GM19397 (cell line): ENCODE data around the gene POLN.

Experiments
- ATAC-seq: cut with Tn5 transposase; IDR thresholded peaks from one replicate; pipeline ENCODE4 v1.9.1; 2021; ENCODE audit warnings: mild to moderate bottlenecking, moderate library complexity; ENCODE audit not compliant: unreplicated experiment

POLN gene

DNA sequence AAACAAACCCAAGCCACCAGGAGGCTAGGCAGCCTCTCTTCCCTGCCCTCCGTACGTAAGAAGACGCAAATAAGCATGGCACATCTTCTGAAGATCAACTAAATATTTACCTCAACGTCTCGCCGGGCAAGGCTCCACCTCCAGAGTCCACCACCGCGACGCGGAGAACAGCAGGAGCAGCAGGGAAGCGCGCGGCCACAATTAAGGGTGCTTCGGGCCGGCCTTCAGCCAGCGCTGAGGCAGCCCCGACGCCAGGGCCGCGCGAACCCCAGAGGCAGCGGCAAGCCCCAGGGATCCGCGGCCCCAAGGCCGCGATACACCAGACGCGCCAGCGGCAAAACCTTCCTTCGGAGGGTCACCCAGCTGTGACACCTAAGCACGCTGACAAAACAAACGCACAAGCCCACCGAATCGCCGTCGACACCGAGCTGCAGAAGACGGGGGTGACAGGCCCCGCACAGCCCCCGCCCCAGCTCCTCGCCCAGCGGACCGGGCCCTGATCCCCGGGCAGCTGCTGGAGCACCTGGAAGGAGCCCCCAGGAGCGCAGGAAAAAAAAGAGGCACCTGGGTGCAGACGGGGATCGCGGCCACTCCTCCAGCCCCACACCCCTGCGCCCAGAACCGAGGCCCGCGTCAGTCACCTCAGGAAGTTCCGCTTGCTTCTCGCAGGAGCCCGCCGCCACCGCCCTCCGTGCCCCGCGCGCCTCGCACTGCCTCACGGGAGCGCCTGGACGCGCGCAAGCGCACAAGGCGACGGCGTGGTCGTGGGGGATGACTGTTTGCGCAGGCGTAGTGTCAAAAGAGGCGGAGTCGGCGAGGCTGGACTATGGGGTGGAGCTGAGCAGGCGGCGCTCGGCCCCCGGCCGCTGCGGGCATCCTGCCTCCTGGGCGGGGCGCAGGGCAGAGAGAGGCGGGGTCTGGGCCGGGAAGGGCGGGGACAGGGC, at the start of gene POLN, which contains the start of gene HAUS3:
TSS of gene POLN (minus strand) at position 712 of the 944 bp plus-strand sequence. CDS start 12,890 bp downstream, outside the sequence.
TSS of gene HAUS3 (minus strand) at position 712 of the 944 bp plus-strand sequence. CDS start 1,175 bp downstream, outside the sequence.
- ATAC-seq, result peak; percentile 92

DNA sequence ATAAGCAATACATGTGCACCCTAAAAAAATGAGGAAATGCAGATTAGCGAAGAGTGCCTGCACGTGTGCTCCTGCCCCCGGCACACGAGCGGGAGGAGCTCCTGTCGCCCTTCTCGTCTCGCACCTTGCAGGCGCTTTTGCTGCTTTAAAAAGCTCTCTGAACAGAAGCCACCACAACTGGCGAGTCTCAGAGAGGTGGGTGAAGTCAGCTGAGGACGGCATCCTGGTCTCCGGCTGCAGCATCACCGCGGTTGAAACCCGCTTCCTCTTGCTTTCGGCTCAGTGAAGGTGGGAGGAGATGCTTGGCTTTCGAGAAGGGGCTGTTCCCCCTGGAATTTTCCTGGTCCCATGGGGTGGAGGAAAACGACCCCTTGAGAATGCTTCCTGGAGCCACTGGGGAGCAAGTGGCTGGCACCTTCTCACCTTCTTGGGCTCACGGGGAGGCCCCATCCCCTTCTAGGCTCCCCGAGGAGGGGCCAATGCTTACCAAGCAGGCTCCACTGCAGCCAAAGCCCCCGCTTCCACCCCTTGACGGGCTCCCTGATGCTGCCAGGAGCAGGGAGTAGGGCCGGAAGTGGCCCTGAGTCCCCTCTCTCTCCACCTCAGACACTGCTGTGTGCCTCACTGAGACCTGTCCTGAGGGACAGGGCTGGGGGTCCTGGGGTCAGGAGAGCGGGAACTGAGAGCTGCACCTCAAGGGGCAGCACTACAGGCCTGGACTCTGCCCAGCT, 49.2 kb upstream of the POLN start:
- ATAC-seq, result no peak

DNA sequence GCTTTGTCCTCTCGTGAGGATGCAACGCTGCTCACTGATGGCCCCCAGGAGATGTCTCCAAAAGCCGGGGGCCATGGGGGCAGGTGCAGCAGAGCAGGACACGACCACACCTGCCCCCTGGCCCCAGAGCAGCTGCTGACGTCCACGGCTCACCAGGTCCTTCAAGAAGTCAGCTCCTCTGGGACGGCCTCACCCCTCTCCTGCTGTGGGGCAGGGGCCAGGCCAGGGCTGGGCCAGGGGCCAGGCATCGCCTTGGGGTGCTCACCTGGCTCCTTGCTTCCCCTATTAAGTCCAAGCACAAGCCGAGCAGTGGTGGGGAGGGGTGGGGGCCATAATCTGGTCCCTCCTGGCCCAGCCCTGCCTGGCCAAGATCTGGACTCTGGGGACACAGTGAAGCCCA, 48.6 kb upstream of the POLN start:
- no peak for ATAC-seq

DNA sequence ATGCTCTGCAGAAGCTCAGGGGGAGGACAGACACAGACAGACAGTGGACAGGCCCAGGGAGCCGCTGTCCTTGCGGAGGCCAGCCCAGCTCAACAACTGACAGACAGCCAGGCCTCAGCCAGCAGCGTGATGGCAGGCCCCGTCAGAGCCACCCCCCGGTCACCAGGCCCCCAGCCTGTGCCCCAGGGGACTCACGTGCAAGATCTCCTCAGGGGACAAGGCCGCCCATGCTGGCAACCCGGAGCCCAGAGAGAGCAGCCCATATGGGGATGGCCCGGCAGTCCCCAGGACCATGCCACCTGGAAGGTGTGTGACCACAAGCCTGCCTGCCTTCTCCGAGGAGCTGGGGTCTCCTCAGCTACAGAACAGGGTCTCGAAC, 48.0 kb upstream of the POLN start:
- no peak for ATAC-seq

DNA sequence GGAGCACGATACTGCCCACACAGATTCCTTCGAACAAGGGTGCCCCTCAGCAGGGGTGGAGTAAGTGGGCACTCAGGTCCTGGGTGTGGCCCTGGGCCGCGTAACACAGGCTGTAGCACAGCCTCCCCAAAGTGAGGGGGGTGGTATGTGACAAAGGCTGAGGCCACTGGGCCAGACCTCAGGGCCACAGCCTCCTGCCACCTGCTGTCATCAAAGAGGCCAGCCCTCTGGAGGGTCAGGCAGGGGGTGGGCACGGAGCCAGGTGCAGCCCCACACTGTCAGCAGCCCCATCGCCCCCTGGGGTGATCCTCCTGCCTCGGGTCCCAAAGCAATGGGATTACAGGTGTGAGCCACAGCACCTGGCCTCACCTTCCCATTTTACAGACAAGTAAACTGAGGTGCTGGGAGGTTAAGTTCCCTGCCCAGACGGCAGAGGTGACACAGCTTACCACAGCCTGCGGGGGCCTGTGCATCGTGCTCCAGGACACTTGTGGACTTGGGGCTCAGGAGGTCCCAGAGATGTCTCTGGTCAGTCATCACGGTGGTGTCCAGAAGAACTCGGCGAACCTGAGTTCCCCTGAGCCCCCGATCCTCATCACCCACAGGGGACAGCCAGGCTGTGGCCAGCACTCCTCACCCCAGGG, 47.5 kb upstream of the POLN start:
- ATAC-seq, result no peak

DNA sequence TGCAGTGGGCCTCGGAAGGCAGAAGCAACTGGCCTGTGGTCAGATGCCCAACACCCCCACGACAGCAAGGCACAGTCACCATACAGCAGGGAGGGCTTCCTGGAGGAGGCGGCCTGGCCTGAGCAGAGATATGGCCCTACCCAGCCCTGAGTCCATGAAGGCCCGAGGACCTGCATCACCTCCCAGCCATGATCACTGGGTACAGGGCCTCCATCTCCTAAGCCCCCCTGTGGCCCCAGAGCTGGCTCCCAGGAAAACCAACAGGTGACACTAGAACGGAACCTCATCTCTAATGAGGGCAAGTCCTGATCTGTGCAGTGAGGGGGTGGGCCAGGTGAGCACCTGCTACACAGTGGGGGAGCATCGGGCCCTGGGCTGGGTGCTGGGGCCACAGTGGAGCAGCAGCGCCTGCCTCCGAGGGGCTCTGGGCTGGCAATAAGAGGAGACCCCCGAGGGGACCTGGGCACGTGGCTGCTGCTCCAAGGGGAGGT, 46.2 kb upstream of the POLN start:
- ATAC-seq, result no peak

DNA sequence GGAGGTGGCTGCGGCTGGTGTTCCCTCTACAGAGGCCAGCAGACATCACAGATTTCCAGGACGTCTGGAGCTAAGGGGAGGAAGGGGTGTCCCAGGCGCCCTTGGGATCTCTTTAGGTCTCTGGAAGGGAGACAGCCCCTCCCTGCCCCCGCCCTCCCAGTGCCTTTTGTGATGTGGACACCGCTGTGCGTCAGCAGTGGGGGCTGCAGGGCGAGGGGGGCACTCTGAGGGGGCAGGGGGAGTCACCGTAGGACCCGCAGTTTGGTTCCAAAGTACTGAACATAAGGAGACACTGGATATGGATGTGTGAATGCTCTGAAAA, 45.6 kb upstream of the POLN start:
- ATAC-seq, result no peak

DNA sequence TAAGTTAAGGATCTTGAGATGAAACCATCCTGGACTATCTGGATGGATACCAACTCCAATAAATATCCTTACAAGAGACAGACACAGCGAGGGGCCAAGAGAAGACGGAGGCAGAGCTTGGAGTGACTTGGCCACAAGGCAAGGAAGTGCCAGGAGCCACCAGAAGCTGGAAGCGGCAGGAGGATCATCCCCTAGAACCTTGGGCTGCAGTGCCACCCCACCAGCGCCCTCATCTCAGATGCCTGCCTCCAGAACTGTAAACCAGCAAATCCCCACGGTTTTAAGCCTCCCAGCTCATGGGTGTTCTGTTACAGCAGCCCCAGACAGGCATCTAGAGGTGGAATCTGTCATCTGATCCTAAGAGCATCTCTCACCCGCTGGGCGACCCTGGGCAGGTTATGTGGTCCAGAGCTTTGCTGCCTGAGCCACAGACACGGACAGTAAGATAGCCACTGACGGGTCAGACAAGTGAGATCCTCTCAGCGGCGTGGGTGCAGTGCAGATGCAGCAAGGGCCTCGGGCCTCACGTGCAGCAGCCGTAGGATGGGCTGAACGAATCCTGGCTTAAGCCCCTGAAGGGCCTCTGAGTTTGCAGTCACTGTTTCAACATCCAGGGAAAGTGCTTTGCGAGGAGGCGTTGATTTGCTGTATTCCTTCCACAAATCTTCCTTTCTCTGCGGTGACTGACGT, 45.1 kb upstream of the POLN start:
- no peak for ATAC-seq

DNA sequence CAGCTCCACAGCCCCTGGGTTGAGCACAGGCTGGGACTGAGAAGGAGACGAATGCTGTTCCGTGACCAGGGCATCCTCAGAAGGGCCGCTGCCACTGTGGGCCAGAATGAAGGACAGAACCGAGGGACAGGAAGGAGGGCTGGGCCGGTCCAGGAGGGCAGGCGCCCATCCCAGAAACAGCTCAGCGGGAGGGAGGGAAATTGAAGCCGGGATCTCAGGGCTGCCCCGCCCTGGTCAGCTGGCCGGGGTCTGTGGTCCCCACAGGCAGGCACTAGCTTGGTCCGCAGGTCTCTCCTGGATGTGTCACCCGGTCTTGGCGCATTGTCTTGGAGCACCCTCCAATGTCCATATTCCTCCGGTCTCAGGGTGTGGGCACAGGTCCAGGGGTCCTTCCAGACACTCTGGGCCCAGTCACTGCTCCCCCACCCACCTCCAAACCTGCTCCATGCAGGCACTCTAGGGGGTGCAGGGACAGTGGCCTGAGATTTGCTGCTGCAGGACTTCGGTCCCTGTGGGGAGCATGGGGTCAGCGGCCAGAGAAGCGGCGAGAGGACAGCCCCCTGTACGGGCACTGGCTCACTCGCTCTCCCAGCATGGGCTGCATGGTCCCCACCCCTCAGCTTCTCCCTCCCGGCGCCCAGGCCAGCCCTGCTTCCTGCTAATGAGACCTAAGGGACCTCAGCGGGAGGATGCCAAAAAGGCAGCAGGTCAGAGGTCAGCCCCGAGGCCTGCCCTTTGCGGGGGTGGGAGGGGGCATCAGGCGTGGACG, 43.9 kb upstream of the POLN start:
- ATAC-seq, result no peak

DNA sequence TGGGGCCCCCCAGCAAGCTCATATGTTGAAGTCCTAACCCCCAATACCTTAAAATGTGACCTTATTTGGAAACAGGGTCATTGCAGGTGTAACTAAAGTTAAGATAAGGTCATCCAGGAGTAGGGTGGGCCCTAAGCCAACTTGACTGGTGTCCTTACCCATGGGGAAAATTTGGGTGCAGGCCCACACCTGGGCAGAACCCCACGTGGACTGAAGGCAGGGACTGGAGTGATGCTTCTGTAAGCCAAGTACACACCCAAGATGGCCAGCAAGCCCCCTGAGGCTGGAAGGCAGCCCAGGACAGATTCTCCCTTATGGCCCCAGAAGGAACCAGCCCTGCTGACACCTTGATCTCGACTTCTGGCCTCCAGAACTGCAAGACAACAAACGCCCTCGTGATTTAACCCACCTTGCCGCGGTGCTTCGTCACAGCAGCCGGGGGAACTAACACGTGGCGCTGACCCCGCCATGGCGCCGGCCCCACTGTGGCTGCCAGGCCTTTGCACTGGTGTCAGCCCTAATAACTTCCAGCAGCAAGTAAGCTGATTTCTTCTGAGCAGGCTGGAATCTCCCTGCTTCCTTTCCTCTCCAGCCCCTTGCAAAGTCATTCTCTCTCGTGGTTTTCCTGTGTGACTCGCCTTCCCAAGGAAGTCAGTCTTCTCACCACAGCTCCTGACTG, 43.2 kb upstream of the POLN start:
- ATAC-seq, result no peak

DNA sequence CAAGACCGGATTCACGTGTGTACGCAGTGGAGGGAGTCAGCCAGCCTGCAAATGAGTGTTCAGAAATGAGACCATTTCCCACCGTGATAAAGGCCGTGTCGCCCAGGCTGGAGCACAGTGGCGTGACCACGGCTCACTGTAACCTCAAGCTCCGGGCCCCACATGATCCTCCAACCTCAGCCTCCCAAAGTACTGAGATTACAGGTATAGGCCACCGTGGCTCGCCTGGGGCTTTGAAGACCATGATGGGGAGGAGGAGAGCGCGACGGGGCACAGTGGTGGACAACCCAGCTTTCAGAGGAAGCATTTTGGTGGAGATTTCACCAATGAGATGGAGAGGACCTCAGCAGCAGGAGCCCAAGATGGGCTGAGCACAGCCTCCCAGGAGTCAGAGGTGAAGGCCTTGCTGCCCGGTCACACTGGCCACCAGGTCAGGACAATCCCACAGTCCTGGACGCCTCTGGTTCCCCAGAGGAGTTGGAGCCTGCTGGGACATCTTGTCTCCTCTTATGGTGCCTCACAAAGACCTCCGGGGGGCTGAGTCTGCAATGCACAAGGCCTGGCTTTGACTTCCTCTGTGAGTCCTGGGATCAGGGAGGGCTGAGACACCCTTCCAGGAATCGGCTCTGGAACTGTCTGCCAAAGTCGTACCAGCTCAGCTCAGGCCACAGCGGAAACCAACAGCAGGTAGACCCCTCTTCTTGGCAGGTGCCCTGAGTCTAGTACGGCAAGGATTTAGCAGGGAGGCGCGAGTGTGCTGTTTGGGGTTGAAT, 42.4 kb upstream of the POLN start:
- ATAC-seq, result no peak

DNA sequence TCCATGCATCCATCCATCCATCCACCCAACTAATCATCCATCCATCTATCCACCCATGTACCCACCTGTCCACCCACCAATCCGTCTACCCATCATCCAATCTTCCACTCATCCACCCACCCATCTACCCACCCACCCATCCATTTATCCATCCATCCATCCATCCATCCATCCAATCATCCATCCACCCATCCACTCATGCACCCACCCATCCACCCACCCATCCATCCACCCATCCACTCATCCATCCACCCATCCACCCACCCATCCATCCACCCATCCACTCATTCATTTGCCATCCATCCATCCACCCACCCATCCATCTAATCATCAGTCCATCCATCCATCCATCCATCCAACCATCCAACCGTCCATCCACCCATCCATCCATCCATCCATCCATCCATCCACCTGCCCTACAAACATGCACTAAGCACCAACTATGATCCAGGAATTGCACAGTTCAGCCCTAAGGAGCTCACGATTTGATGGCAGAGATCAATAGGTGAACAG, 41.3 kb upstream of the POLN start:
- no peak for ATAC-seq

DNA sequence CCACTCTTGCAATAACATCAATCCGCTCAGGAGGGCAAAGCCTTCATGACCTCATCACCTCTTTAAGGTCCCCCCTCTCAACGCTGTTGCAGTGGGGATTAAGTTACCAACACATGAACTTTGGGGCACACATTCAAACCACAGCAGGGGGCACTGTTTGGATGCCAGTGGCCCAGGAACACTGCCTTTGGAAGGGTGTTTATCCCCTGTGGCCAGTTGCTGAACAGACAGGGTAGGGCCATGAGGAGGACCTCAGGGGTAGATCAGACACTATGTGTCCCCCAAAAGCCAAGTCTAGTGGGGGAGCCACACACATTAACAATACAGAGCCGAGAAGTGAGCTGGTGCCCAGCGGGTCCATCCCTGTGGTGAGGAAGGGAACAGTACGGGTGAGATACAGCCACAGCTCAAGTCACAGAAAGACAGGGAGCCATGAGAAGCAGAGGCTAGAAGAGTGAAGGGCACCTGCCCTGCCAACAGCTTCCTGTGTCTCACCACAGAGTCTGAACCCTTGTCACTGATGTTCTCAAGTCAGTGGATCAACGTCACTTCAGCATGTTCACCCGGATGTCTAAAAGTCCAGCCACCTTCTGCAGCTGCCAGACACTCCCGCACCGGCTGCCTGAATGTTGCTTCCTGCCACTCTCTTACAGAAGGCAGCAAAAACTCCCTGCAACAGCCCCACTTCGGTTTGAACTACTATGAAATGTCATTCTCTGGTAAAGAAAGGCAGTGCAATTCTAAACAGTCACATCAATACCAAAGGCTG, 39.8 kb upstream of the POLN start:
- peak; percentile 61 for ATAC-seq

DNA sequence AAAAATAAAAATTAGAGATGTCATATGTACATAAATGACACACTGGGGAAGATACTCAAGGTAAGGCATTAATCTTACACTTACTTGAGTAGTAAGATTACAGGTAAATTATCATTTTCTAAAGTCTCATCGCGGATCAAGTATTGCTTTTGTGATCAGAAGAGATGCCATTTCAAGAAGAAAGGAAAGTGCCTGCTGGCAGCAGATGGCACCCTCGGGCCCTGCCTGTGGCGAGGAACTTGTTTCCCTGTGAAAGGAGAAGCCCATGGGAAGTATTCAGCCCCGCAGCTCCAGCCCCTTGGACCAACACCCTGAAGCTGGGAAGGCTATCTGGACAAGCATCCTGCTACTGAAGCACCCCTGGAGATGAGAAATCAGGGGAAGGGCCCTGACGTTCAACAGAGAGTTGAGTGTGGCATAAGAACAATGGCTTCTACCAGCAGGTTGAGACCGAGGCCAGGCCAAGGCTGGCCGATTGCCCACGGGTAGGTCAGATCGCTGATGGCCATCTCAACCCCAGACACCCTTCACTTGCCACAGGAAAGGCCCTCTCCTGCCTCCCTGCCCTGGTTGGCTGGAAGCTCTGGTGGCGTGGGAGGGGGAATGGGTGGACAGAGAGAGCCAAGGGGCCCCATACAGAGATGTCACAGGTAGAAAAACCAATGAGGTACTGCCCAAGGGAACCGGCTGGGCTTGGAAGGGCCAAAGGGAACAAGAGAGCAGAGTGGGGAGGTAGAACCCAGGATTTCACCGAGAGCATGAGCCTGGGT, 38.8 kb upstream of the POLN start:
- ATAC-seq, result no peak

DNA sequence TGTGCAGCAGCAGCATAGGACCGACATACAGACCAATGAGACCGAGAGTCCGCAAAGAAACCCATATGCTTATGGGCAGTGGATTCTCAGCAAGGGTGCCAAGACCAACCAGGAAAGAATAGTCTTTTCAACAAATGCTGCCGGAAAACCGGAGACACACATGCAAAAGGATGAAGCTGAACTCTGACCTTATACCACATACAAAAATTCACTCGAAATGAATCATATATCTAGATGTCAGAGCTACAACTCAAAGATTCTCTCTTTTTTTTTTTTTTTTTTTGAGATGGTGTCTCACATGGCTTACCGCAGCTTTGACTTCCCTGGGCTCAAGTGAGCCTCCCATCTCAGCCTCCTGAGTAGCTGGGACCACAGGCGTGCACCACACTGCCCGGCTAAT, 36.0 kb upstream of the POLN start:
- ATAC-seq, result no peak

DNA sequence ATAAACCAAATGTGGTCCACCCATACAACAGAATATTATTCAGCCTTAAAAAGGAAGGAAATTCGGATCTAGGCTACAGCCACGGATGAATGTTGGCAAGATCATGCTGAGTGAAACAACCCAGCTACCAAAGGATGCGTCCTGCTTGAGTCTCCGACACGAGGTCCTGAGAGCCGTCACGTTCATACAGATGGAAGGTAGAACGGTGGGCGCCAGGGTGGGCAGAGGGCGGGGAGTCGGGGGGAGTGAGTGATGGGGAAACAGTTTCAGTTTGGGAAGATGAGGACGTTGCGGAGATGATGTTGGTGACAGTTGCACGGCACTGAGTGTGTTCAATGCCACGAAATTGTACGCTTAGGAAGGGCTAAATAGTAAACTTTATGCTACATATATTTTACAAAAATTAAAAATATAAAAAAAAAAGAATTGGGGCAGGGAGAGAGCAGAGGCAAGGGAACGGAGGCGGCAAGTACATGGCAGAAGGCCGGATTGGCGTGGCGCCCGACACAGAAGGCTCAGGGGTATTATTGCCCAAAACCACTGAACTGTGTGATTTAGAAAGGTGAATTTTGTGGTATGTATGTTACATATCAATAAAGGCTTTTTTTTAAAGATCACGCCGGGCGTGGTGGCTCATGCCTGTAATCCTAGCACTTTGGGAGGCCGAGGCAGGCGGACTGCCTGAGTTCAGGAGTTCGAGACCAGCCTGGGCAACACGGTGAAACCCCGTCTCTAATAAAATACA, 34.8 kb upstream of the POLN start:
- no peak for ATAC-seq
